NCI-H69 (cell line): ENCODE results near the gene FBXL13.
"Not testable (repeated sequence)": the region's sequence is repeated elsewhere in the genome, so short reads cannot be mapped to it uniquely, and the experiment has no call there.

Experiments
- DNase-seq: peaks from one replicate; lab custom pipeline; 2025; lab: John Stamatoyannopoulos, UW

The FBXL13 gene

DNA sequence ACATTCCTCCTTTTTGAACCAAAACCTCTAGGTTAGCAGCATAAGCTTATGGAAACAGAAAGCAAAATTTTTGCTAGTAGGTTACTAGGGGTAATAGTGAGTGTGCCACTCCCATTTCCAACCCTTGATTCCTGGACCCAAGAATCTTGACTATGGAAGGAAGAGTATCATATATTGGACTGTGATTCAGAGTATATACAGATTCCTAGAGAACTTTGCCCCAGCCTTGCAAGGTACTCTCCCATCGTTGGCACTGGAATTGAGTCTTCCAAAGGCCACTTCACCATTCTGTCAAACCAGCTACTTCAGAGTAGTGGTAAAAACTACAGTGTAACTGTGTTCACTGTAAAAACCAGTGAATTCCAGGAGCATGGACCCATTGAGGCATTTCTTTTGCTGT, 92.4 kb downstream of the FBXL13 start:
- DNase-seq, result no peak

DNA sequence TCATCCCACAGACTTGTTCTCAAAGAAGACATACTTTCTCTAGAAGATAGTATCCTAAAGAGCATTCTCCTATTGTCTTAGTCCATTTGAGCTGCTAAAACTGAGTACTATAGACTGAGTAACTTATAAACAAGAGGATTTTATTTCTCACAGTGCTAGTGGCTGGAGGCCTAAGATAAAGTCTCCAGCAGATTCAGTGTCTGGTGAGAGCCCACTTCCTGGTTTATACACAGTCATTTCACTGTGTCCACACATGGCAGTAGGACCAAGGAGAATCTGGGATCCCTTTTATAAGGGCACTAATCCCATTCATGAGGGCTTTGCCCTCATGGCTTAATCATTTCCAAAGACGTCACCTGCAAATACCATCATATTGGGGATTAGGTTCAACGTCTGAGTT, 93.1 kb downstream of the FBXL13 start:
- DNase-seq, result no peak

DNA sequence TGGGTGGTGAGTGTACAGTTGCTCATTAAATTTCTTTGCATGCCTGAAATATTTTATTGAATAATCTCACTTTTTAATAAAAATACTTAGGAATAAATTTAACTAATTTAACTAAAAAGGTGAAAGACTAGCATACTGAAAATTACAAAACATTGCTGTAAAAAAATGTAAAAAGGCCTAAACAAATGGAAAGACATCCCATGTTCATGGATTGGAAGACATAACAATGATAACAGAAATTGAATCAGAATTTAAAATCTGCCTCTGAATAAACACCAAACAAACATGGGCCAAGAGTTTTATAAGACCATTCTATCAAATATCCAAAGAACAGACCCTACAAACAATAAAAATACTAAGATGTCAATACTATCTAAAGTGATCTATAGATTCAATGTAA, 94.9 kb downstream of the FBXL13 start:
- no peak for DNase-seq

DNA sequence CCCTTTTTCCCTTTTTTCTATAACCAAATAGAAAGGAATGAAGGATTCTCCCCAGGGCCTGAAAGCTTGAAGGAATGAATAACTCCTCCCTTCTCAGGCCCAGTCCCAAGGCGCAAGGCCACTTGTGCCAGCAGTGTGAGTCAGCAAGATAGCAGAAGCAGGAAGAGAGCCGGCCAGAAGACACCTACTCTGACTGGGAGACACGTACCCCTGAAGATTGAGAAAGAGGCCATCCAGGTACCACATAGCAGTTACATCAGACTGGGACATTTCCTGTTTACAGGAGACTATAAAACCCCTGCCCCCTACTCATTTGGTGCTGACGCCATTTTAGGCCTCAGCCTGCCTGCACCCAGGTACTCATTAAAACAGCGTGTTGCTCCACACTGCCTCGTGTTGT, 96.3 kb downstream of the FBXL13 start:
- DNase-seq, result no peak

DNA sequence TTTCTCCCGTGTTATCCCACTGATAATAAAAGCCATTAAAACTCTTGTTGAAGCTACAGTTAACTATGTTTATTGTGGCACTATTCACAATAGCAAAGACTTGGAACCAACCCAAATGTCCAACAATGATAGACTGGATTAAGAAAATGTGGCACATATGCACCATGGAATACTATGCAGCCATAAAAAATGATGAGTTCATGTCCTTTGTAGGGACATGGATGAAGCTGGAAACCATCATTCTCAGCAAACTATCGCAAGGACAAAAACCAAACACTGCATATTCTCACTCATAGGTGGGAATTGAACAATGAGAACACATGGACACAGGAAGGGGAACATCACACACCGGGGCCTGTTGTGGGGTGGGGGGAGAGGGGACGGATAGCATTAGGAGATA, 97.0 kb downstream of the FBXL13 start:
- not testable (repeated sequence) for DNase-seq

DNA sequence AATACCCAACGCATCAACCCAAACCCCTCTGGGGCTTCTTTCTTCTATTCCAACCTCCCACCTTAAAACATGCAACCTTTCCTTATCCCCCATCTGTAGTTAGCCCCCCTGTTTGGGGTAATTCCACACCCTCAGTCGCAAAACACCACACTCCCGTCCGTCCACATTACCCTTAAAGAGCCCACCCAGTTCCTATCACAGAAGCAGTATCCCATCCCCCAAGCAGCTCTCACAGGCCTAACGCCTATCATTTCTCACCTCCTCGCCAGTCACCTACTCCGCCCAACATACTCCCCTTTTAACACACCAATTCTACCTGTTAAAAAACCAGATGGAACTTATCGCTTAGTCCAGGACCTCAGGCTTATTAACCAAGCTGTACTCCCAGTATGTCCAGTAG, 98.1 kb downstream of the FBXL13 start:
- no peak for DNase-seq

DNA sequence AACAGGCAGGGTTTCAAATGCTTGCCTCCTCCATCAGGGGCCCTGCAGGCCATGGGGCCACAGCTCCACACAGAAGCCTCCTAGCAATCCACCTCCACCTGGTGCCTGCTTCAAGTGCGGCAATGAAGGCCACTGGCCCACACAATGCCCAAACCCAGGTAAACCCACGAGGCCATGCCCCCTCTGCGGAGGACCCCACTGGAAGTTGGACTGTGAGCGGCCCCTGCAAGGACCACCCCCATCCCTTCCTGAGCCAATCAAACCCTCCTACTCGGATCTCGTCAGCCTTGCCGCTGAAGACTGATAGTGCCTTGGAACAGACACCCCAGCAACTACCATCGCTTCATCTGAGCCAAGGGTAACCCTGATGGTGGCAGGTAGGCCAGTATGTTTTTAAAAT, 98.7 kb downstream of the FBXL13 start:
- DNase-seq, result no peak

DNA sequence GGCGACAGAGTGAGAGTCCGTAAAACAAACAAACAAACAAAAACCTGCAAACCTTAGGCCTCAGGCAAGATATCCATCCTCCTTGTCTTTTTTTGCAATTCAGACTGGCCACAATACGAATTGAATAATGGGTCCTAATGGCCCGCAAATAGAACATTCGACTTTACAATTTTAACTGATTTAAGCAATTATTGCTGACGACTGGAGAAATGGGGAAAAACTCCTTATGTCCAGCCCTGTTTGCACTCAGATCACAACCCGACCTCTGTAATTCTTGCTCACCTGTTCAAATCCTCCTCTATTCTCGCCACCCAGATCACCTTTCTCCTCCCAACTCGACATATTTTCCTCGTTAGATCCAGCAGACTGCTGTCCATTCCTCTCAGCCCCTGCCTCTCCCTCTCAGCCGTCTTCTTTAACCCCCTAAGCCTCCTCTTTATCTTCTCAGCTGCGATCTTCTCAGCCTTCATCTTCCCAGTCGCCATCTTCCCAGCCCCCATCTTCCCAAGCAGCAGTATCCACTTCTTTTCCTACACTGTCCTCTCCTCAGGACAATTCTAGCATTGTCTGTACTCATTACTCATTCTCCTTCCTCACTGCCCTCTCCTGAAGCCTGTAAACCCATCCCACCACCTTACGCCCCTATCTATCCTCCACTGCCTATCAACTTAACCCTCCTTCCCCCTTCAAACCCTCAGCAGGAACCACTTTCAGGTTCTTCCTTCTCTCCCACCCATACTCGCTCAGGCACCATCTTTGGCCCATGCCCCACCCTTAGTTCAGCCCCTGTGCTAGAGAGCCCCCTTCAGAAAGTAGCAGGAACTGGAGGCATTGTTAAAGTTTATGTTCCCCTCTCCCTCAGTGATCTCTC, 100.0 kb downstream of the FBXL13 start:
- no peak for DNase-seq

DNA sequence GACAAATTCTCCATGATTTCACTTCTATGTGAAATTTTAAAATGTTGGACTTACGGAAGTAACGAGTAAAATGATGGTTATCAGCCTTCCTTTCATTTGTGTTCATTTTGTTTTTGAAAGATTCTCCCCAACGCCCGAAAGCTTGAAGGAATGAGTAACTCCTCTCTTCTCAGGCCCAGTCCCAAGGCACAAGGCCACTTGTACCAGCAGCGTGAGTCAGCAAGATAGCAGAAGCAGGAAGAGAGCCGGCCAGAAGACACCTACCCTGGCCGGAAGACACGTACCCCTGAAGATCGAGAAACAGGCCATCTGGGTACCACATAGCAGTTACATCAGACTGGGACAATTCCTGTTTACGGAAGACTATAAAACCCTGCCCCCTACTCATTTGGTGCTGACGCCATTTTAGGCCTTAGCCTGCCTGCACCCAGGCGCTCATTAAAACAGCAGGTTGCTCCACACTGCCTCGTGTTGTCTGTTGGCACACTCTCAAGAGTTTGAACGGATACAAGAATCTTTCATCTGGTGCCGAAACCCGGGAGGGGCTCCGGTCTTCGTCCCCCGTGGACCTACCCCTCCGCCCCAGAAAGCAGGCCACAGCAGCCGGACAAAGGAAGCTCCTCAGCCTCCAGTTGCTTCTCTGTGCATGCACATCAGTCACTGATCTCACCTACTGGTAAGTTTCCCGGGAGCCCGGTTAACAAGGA, 101.3 kb downstream of the FBXL13 start:
- DNase-seq, result no peak

DNA sequence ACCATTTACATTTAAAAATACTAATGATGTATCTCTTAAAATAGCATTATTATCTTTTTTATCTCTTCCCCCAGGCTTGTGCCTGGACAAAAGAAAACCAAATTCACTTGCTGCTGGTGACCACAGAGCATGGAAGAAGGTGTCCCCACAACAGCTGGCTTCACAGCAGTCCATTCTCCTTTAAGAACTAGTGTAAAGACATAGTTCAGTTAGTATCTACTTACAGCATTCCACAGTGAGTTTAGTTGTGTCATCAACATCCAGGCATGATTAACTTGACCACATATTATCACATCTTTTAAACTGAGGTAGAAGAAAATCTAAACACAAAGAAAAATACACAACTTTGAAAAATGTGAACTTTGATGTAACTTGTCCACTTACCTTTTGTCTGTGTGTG, 106.8 kb downstream of the FBXL13 start:
- DNase-seq, result no peak

DNA sequence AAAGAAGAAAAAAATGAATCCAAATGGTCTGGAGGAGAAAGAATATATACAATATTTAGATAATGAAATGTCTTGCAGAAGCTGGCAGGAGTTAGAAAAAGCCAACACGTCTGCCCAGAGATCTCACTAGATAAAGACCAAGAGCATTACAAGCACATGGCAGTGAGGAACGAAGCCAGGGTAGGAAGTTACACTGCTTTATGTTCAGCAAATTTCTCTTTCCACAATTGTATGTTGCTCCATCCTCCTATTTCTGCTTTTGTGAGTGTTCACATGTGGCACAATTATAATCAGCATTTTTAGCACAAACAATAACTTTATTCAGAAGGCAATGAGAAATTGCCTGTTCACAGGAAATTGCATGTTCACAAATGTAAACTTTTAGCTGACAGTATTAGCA, 108.1 kb downstream of the FBXL13 start:
- no peak for DNase-seq

DNA sequence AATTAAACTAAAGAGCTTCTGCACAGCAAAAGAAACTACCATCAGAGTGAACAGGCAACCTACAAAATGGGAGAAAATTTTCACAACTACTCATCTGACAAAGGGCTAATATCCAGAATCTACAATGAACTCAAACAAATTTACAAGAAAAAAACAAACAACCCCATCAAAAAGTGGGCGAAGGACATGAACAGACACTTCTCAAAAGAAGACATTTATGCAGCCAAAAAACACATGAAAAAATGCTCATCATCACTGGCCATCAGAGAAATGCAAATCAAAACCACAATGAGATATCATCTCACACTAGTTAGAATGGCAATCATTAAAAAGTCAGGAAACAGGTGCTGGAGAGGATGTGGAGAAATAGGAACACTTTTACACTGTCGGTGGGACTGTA, 112.6 kb downstream of the FBXL13 start:
- DNase-seq, result not testable (repeated sequence)

DNA sequence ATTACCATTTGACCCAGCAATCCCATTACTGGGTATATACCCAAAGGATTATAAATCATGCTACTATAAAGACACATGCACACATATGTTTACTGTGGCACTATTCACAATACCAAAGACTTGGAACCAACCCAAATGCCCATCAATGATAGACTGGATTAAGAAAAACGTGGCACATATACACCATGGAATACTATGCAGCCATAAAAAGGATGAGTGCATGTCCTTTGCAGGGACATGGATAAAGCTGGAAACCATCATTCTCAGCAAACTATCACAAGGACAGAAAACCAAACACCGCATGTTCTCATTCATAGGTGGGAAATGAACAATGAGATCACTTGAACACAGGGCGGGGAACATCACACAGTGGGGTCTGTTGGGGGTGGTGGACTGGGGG, 116.6 kb downstream of the FBXL13 start:
- not testable (repeated sequence) for DNase-seq

DNA sequence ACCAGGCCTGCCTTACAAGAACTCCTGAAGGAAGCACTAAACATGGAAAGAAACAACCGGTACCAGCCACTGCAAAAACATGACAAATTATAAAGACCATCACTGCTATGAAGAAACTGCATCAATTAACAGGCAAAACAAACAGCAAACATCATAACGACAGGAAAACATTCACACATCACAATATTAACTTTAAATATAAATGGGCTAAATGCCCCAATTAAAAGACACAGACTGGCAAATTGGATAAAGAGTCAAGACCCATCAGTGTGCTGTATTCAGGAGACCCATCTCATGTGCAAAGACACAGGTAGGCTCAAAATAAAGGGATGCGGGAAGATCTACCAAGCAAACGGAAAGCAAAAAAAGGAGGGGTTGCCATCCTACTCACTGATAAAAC, 120.2 kb downstream of the FBXL13 start:
- DNase-seq, result not testable (repeated sequence)

DNA sequence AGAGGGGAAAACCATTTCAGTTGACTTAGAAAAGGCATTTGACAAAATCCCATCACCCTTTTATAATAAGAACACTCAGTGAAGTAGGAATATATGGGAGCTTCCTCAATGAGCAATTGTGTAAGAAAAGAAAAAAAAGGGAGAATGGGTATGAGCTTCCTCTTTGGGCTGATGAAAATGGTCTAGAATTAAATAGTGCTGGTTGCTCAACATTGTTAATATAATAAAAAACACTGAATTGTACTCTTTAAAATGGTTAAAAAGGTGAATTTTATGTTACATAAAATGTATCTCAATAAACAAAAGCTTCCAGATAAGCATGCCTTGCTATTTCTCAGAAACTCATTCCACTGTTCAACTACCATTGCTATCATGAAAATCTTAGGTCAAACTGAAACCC, 121.2 kb downstream of the FBXL13 start:
- no peak for DNase-seq

DNA sequence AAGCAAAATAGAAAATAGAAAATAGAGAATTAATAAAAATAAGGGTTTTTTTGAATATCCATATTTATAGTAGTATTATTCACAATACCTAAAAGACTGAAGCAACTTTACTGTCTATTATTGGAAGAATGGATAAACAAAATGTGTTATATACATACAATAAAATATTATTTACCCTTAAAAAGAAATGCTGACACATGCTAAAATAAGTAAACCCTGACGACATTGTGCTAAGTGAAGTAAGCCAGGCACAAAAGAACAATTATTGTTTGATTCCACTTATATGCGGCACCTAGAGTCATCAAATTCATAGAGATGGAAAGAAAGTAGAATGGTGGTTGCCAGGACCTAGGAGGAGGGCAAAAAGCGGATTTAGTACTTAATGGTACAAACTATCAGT, 122.8 kb downstream of the FBXL13 start:
- no peak for DNase-seq

DNA sequence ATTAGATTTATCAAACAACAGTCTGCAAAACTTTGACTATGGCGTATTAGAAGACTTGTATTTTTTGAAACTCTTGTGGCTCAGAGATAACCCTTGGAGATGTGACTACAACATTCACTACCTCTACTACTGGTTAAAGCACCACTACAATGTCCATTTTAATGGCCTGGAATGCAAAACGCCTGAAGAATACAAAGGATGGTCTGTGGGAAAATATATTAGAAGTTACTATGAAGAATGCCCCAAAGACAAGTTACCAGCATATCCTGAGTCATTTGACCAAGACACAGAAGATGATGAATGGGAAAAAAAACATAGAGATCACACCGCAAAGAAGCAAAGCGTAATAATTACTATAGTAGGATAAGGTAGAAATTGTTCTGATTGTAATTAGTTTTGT, 130.4 kb downstream of the FBXL13 start:
- no peak for DNase-seq

DNA sequence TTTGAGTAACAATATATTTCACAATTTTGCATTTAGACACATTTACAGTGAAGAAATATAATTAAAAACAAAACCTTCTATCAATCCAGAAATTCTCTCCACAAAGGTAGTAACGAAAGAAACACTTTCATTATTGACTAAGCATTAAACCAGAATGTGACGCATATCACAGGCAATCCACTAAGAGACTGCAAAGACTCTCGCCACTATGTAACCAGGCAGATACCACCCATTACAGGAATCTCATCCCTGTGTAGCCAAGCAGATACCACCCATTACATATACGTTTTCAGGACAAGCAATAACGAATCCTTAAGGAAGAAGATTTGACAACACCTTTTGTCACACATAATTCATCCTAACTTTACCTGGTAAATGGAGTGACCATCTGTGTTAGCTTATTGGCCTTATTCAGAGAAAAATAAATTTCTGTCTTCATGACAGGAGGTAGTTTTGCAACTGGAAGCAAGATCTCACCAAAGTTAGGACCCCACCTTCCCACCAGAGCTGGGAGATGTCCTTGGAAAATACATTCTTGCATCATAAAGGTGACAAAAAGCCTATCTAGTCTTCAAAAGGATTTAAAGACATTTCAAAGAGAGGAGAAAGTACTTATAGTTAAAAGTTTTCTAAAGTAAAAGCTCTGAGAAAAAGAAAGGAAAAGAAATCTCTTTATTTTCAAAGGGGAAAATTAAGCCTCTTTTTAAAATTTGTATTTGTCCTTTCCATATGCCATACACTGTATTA, 131.0 kb downstream of the FBXL13 start:
- no peak for DNase-seq

DNA sequence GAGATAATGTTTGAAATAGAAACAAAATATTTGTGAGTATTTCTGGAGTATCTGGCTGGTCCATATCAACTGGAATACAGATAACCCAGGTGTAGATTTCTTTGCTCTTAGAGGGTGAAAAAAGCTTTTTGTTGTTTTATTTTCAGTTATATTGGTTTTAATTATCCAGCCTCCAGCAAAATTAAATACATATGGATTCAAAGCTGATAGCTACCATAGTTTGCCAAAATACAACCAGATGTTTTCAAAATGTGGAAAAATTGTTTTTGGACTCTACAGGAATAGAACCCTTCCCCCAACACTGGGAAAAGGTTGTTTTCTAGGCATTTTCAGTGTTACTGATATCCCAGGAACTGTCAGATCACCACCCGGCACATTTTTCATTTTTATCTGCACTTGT, 131.7 kb downstream of the FBXL13 start:
- DNase-seq, result no peak

DNA sequence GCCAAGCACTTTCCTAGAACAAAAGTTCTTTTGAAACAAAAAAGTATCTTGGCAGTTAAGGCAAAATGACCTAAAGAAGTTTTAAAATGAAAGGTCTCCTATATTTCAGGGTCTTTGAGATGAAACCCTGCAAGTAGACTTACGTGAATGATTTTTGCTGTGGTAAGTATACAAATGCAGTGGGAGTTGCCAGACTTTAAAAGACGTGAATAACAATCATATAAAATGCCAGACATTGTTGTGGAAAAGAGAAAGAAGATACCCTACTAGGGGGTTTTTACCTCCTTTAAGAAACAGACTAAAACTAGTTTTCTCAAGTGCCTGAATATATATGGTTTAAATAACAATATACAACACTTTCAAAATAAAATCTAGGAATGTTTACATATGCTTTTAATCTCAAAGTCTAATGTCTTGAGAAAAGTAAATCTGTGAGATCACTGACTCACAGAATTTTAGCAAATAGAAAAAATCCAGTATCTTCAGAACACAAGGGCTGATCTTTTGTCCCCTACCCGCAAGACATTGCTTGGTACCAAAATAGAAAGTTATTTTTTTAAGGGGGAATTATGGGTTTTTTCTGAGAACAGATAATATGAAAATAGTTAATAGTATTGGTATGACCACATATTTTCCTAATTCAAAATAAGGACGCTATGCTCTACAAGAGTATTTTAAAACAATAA, 132.3 kb downstream of the FBXL13 start:
- DNase-seq, result no peak

DNA sequence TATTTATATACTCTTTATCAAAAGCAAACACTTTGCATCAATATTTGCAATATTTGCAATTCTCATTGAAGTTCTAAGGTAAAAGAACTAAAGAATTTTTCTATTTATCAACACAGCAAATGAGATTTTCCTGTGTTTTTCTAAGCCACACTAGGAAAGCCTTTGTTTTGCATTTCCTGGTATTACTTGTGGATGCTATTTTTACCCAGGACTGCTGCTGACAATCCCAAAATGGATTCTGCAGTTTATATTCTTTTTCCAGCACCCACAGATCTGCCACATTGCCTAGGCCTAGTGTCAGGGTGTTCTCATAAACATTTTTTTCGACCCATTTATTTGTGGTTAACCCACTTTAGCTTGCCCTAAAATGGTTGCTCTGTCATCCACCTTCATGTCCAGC, 135.9 kb downstream of the FBXL13 start:
- no peak for DNase-seq

DNA sequence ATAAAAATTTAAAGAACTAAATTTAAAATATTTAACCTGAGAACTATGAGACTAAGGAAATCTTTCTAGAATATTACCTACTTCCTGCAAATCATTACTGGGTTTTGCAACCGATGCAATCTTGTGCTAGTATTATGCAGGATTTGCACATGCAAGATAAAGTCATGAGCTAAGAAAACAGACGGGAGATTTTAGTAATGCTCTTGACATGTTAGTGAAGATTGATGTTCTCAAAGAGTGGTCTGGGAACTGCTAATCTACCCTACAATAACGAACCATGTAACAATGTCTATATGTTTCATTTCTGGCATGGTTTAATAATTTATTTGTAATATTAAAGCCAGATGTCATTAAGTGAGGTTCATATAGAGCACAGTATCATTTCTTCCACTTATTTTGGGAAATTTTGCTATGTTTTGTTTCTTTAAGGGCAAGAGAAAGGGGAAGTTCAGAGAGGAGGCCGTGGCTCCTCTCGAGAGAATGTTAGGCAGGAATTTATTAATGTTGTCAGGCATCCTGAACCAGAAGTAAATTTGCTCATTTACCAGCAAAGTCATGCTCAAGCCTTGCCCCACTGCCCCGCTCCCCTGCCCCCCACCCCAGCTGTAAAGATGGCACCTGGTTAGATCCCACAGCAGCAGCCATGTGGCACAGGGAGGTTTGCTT, 139.0 kb downstream of the FBXL13 start:
- DNase-seq, result no peak
